Astrocyte (in vitro differentiated cells and primary cell): Measurements from ENCODE around the gene PXDC1. TPM values are rescaled to one million over a fixed set of nuclear protein-coding genes. Genes with fewer than 3 reads are reported as not detected.
"Not testable (repeated sequence)": the region's sequence is repeated elsewhere in the genome, so short reads cannot be mapped to it uniquely, and the experiment has no call there.

ENCODE experiments used
- DNase-seq: peaks from one replicate; pipeline ENCODE4 v3.0.0-alpha.2; 2010; ENCODE audit warnings: low read depth
- FAIRE-seq: peaks from 2 replicates; lab custom pipeline; 2011; peaks lifted over from hg19 to GRCh38; lab: Jason Lieb, UNC
- H2AFZ ChIP-seq: 2 replicates; pipeline ENCODE4 v1.6.0; 2012; ENCODE audit warnings: low read depth, low read length, inconsistent platforms
- H3K27ac ChIP-seq: 2 replicates; pipeline ENCODE4 v1.5.1; 2011; ENCODE audit warnings: low read depth, low read length, inconsistent platforms
- H3K27me3 ChIP-seq: 2 replicates; pipeline ENCODE4 v1.6.0; 2011; ENCODE audit warnings: low read length, inconsistent platforms; ENCODE audit not compliant: insufficient read depth
- H3K36me3 ChIP-seq: 2 replicates; pipeline ENCODE4 v1.5.1; 2011; ENCODE audit warnings: low read length, inconsistent platforms; ENCODE audit not compliant: insufficient read depth
- H3K4me1 ChIP-seq: 2 replicates; pipeline ENCODE4 v1.5.1; 2011; ENCODE audit warnings: low read length, inconsistent platforms; ENCODE audit not compliant: insufficient read depth
- H3K4me2 ChIP-seq: 2 replicates; pipeline ENCODE4 v1.6.0; 2012; ENCODE audit warnings: low read length, inconsistent platforms
- H3K4me3 ChIP-seq: 2 replicates; pipeline ENCODE4 v1.5.1; 2011; ENCODE audit warnings: low read depth, mild to moderate bottlenecking, low read length, inconsistent platforms; ENCODE audit not compliant: insufficient read depth
- H3K79me2 ChIP-seq: 2 replicates; pipeline ENCODE4 v1.6.0; 2012; ENCODE audit warnings: mild to moderate bottlenecking, low read length, inconsistent platforms; ENCODE audit not compliant: insufficient read depth
- H3K9ac ChIP-seq: 2 replicates; pipeline ENCODE4 v1.6.0; 2012; ENCODE audit warnings: mild to moderate bottlenecking, low read length, inconsistent platforms
- H3K9me3 ChIP-seq: 2 replicates; pipeline ENCODE4 v1.5.1; 2012; ENCODE audit warnings: low read depth, mild to moderate bottlenecking, low read length, inconsistent platforms; ENCODE audit not compliant: insufficient read depth
- H4K20me1 ChIP-seq: 2 replicates; pipeline ENCODE4 v1.6.0; 2012; ENCODE audit warnings: low read length, inconsistent platforms; ENCODE audit not compliant: insufficient read depth
- H3K27ac Mint-ChIP-seq: one replicate; pipeline ENCODE4 v1.8.0; 2021; ENCODE audit warnings: mild to moderate bottlenecking, mixed read lengths; ENCODE audit not compliant: unreplicated experiment
- H3K27me3 Mint-ChIP-seq: one replicate; pipeline ENCODE4 v1.8.0; 2021; ENCODE audit warnings: low read depth, mixed read lengths; ENCODE audit not compliant: unreplicated experiment
- H3K36me3 Mint-ChIP-seq: one replicate; pipeline ENCODE4 v1.8.0; 2021; ENCODE audit warnings: low read depth, mixed read lengths; ENCODE audit not compliant: unreplicated experiment
- H3K4me1 Mint-ChIP-seq: one replicate; pipeline ENCODE4 v1.8.0; 2021; ENCODE audit warnings: low read depth, mixed read lengths; ENCODE audit not compliant: unreplicated experiment
- H3K4me3 Mint-ChIP-seq: one replicate; pipeline ENCODE4 v1.8.0; 2021; ENCODE audit warnings: mild to moderate bottlenecking, moderate library complexity, mixed read lengths; ENCODE audit not compliant: unreplicated experiment
- H3K9me3 Mint-ChIP-seq: one replicate; pipeline ENCODE4 v1.8.0; 2021; ENCODE audit warnings: mild to moderate bottlenecking, mixed read lengths; ENCODE audit not compliant: unreplicated experiment
- EZH2 ChIP-seq: IDR thresholded peaks from 2 replicates; pipeline ENCODE4 v1.6.1; 2012; ENCODE audit warnings: mild to moderate bottlenecking, low read length, inconsistent platforms; ENCODE audit not compliant: insufficient read depth
- total RNA-seq: library from RNA; stranded (reverse); gene quantifications from 2 replicates; pipeline ENCODE4 v1.2.1, GENCODE V29; 2021
- TF ChIP-seq, protein P1 (sequence below): IDR thresholded peaks from 2 replicates; pipeline ENCODE4 v1.5.1; 2011; ENCODE audit warnings: low read depth, mild to moderate bottlenecking, inconsistent platforms, low read length, moderate library complexity; ENCODE audit not compliant: insufficient read depth

PXDC1 gene
- total RNA-seq, 1 donor from 2014 or later: 58.2 TPM

DNA sequence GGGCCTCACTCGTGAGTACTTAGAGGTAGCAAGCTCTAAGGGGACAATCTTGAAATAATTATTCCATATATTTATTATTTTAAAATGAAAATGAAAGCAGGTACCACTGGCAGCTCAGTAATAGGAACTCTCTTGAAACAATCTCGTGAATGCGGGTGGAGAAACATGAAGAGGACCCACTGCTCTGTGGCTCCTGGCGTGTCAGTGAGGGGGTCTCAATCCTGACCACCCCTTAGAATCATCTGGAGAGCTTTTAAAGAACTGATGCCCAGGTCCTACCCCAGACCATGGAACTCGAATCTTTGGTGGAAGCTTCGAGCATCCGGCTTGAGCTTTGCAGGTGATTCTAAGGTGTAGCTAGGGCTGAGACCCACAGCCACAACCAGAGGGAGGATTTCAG lies 23.9 kb upstream of the PXDC1 start:
- TF ChIP-seq, protein P1, sequence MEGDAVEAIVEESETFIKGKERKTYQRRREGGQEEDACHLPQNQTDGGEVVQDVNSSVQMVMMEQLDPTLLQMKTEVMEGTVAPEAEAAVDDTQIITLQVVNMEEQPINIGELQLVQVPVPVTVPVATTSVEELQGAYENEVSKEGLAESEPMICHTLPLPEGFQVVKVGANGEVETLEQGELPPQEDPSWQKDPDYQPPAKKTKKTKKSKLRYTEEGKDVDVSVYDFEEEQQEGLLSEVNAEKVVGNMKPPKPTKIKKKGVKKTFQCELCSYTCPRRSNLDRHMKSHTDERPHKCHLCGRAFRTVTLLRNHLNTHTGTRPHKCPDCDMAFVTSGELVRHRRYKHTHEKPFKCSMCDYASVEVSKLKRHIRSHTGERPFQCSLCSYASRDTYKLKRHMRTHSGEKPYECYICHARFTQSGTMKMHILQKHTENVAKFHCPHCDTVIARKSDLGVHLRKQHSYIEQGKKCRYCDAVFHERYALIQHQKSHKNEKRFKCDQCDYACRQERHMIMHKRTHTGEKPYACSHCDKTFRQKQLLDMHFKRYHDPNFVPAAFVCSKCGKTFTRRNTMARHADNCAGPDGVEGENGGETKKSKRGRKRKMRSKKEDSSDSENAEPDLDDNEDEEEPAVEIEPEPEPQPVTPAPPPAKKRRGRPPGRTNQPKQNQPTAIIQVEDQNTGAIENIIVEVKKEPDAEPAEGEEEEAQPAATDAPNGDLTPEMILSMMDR: no peak
- no peak for TF ChIP-seq EZH2
- Histone ChIP-seq H3K9ac (no peak overlapping the region), H3K27ac (no peak overlapping the region), H3K36me3 (no peaks in the 10 kb centered on the region), H3K79me2 (no peaks in the 10 kb centered on the region), H3K4me3 (no peak overlapping the region), H3K9me3 (no peaks in the 10 kb centered on the region), H3K4me1 (no peaks in the 10 kb centered on the region), H3K27me3 (peaks cover 3% of the 10 kb centered on the region), H2AFZ (no peak overlapping the region), H4K20me1 (no peaks in the 10 kb centered on the region), H3K4me2 (no peak overlapping the region)
- Mint-ChIP-seq H3K9me3 (peaks cover 7% of the 10 kb centered on the region), H3K27me3 (peaks cover 14% of the 10 kb centered on the region), H3K4me1 (peaks cover 4% of the 10 kb centered on the region), H3K36me3 (no peaks in the 10 kb centered on the region), H3K27ac (no peak overlapping the region), H3K4me3 (no peak overlapping the region)
- DNase-seq (no peak), FAIRE-seq (no peak)

DNA sequence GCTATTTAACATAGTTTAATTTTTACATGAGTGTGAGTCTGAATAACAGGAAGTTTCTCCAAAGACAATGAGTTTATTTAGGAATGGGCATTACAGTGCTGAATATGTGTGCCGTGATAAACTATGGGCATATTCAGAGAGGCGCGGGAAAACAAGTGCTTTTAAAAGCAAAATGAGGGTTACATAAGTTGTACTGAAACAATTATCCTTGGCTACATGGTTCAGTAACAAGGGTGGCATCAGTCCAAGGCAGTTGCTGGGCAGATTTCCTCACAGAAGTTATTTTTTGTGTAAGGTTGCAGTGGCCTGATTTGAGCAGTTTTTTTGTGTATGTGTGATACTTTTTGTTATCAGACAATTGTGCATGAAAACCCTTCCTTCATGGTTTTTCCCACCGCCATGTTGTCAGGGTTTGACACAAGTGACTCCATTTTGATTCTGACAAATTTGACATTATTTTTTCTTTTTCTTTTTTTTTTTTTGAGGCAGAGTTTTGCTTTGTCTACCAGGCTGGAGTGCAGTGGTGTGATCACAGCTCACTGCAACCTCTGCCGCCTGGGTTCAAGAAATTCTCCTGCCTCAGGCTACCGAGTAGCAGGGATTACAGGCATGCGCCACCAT lies 22.3 kb upstream of the PXDC1 start:
- Histone ChIP-seq H3K9me3 (no peaks in the 10 kb centered on the region), H3K36me3 (no peaks in the 10 kb centered on the region), H3K4me1 (no peaks in the 10 kb centered on the region), H3K9ac (no peak overlapping the region), H3K27me3 (peaks cover 3% of the 10 kb centered on the region), H3K4me3 (no peak overlapping the region), H3K4me2 (no peak overlapping the region), H2AFZ (no peak overlapping the region), H4K20me1 (no peaks in the 10 kb centered on the region), H3K27ac (no peak overlapping the region), H3K79me2 (no peaks in the 10 kb centered on the region)
- Mint-ChIP-seq H3K4me3 (no peak overlapping the region), H3K9me3 (peaks cover 7% of the 10 kb centered on the region), H3K27ac (no peak overlapping the region), H3K4me1 (peaks cover 4% of the 10 kb centered on the region), H3K36me3 (no peaks in the 10 kb centered on the region), H3K27me3 (peaks cover 2% of the 10 kb centered on the region)
- no peak for DNase-seq
- TF ChIP-seq, protein P1: no peak
- TF ChIP-seq EZH2: no peak
- peak; percentile 9 for FAIRE-seq

DNA sequence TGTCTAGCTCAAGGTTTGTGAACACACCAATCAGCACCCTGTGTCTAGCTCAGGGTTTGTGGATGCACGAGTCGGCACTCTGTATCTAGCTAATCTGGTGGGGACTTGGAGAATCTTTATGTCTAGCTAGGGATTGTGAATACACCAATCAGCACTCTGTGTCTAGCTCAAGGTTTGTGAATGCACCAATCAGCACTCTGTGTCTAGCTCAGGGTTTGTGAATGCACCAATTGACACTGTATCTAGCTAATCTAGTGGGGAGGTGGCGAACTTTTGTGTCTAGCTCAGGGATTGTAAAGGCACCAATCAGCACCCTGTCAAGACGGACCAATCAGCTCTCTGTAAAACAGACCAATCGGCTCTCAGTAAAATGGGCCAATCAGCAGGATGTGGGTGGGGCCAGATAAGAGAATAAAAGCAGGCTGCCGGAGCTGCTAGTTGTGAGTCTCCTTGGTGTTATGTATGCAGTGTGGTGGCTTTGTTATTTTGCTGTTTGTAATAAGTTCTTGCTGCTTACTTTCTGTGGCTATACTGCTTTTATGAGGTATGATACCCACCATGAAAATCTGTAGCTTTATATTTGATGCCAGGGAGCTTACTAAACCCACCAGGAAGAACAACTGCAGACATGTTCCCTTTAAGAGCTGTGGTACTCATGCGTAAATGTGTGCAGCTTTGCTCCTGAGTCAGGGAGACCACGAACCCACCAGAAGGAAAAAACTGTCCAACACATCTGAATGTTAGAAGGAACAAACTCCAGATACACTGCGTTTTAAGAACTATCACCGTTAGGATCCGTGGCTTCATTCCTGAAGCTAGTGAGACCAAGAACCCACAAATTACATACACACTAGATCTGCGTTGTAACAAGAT lies 20.9 kb upstream of the PXDC1 start:
- FAIRE-seq, H3K27me3 ChIP-seq, H3K4me1 ChIP-seq, H3K27ac ChIP-seq, H3K9me3 ChIP-seq, H3K27me3 Mint-ChIP-seq, H3K36me3 Mint-ChIP-seq, H3K4me3 ChIP-seq, H2AFZ ChIP-seq, H3K4me1 Mint-ChIP-seq, H3K9me3 Mint-ChIP-seq, H4K20me1 ChIP-seq, DNase-seq, H3K36me3 ChIP-seq, H3K4me3 Mint-ChIP-seq, H3K9ac ChIP-seq, H3K79me2 ChIP-seq, H3K4me2 ChIP-seq, H3K27ac Mint-ChIP-seq: not testable (repeated sequence)
